Right lobe of liver (tissue), 4 donors: Measurements from ENCODE around the gene CSK.

Experiments
- CTCF ChIP-seq, 4 donors: fragments of 200-600 bp in 3 of 4; fragments of 450-650 bp in 1 of 4; IDR thresholded peaks; one replicate each; pipeline versions ENCODE4 v1.5.1 to v1.8.0; 2016 to 2022; ENCODE audit warnings: antibody characterized with exemption in 4 of 4, mild to moderate bottlenecking in 2 of 4
- POLR2A ChIP-seq: fragments of 450-650 bp; IDR thresholded peaks from one replicate; pipeline ENCODE4 v1.6.1; 2017; ENCODE audit warnings: antibody characterized with exemption, mild to moderate bottlenecking
- donor health status: DM: no; HTN: no; CAD: no.
- donor health status: DM: no; HTN: no; CAD: no.
- donor health status: DM: no; HTN: yes; CAD: no.

- TF ChIP-seq CTCF (IDR thresholded peaks at IDR 0.05): no peak
- TF ChIP-seq POLR2A: no peak
These were observed 8.1 kb upstream of the CSK start for GRCh38 chr15:74773731-74774252.
